Effector memory CD8-positive, alpha-beta T cell (primary cell): ENCODE data around the gene DISP3.

Source experiments
- ATAC-seq: fragments of 150-1000 bp; cut with Tn5 transposase; replicated peaks from 2 replicates; pipeline ENCODE4 v1.10.0; 2021; ENCODE audit warnings: mild to moderate bottlenecking, moderate library complexity
- DNase-seq, 3 experiments: peaks; one replicate each; pipeline ENCODE4 v3.0.0; 2021
- H3K27ac Mint-ChIP-seq, 2 donors: one replicate each; pipeline ENCODE4 v1.8.0; 2022; ENCODE audit warnings: mild to moderate bottlenecking in 2 of 2, mixed read lengths in 2 of 2, moderate library complexity in 2 of 2
- H3K27me3 Mint-ChIP-seq, 2 donors: one replicate each; pipeline ENCODE4 v1.8.0; 2022; ENCODE audit warnings: mixed read lengths in 2 of 2
- H3K36me3 Mint-ChIP-seq: one replicate; pipeline ENCODE4 v1.8.0; 2022; ENCODE audit warnings: mild to moderate bottlenecking, moderate library complexity, mixed read lengths; ENCODE audit not compliant: insufficient read depth
- H3K4me1 Mint-ChIP-seq, 2 donors: one replicate each; pipeline ENCODE4 v1.8.0; 2022; ENCODE audit warnings: low read depth in 2 of 2, mixed read lengths in 2 of 2
- H3K4me3 Mint-ChIP-seq, 2 donors: one replicate each; pipeline ENCODE4 v1.8.0; 2022; ENCODE audit warnings: mild to moderate bottlenecking in 2 of 2, mixed read lengths in 2 of 2, moderate library complexity in 2 of 2
- H3K9me3 Mint-ChIP-seq, 2 donors: one replicate each; pipeline ENCODE4 v1.8.0; 2022; ENCODE audit warnings: mixed read lengths in 2 of 2

Gene DISP3

GRCh38 chr1:11558871-11559590 is 80.1 kb downstream of the DISP3 start:
- no peak overlapping the region for H3K27ac Mint-ChIP-seq
- H3K4me3 Mint-ChIP-seq = no peak overlapping the region
- ATAC-seq (no peak), DNase-seq (no peak)
- H3K4me1 Mint-ChIP-seq = no peaks in the 10 kb centered on the region
- no peaks in the 10 kb centered on the region for H3K36me3 Mint-ChIP-seq
- H3K9me3 Mint-ChIP-seq = no peaks in the 10 kb centered on the region
- H3K27me3 Mint-ChIP-seq = peaks cover 77 to 89% of the 10 kb centered on the region in 2 donors

DNA sequence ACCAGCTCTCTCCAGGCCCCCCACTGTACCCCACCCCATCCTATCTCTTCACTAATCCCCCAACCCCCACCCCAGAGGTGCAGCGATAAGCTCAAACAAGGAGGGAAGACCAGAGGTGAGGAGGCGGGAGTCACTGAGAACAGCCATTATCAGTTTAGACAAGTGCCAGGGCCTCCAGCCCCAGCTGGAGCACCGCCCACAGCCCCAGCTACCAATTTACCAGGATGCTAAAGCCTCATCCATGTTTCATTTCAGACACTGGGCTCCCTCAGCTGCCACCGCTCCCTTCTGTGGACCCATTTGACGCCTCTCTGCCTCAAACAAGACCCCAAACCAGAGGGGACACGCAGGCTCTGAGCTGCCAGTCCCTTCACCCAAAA is 80.6 kb downstream of the DISP3 start:
- H3K4me3 Mint-ChIP-seq = no peak overlapping the region
- ATAC-seq = no peak

DNA sequence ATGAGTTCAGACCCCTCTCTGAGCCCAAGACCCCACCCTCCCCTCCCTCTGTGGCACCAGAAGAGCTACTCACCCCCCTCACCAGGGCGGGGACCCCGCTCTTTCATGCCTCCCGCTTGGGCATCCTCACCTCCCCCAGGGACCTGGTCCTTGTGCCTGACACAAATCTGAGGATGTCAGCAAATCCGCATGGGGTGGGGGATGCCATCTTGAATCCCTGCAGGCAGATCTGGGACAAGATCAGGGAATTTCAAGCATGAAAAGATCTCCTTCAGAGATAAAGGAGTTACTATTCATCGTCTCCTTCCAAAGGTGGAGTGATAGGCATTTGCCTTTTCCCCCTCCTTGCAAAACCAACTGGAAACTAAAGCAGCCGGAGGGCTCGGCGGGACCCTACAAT is 81.1 kb downstream of the DISP3 start:
- Mint-ChIP-seq H3K27ac (no peak overlapping the region), H3K9me3 (no peaks in the 10 kb centered on the region), H3K36me3 (no peaks in the 10 kb centered on the region), H3K4me3 (no peak overlapping the region), H3K27me3 (peaks cover 69 to 83% of the 10 kb centered on the region in 2 donors), H3K4me1 (no peaks in the 10 kb centered on the region)
- DNase-seq = no peak
- no peak for ATAC-seq

More for the DNA sequence above, 80.6 kb downstream of the DISP3 start:
- peaks cover 74 to 87% of the 10 kb centered on the region in 2 donors for H3K27me3 Mint-ChIP-seq
- no peaks in the 10 kb centered on the region for H3K36me3 Mint-ChIP-seq
- no peaks in the 10 kb centered on the region for H3K4me1 Mint-ChIP-seq
- no peak for DNase-seq
- no peaks in the 10 kb centered on the region for H3K9me3 Mint-ChIP-seq
- H3K27ac Mint-ChIP-seq = no peak overlapping the region

GRCh38 chr1:11561740-11562139 is 82.8 kb downstream of the DISP3 start:
- Mint-ChIP-seq H3K4me3 (no peak overlapping the region), H3K36me3 (no peaks in the 10 kb centered on the region), H3K4me1 (no peaks in the 10 kb centered on the region), H3K27ac (no peak overlapping the region), H3K9me3 (no peaks in the 10 kb centered on the region), H3K27me3 (peaks cover 56 to 70% of the 10 kb centered on the region in 2 donors)
- ATAC-seq (no peak), DNase-seq (no peak)

GRCh38 chr1:11562664-11563063 is 83.7 kb downstream of the DISP3 start:
- DNase-seq = no peak
- Mint-ChIP-seq H3K9me3 (no peaks in the 10 kb centered on the region), H3K27me3 (peaks cover 47 to 70% of the 10 kb centered on the region in 2 donors), H3K4me1 (no peaks in the 10 kb centered on the region), H3K27ac (no peak overlapping the region), H3K4me3 (no peak overlapping the region), H3K36me3 (no peaks in the 10 kb centered on the region)
- no peak for ATAC-seq

GRCh38 chr1:11563560-11564069 is 84.7 kb downstream of the DISP3 start:
- Mint-ChIP-seq H3K4me3 (no peak overlapping the region), H3K27me3 (peaks cover 45 to 70% of the 10 kb centered on the region in 2 donors), H3K9me3 (no peaks in the 10 kb centered on the region), H3K4me1 (no peaks in the 10 kb centered on the region), H3K36me3 (no peaks in the 10 kb centered on the region), H3K27ac (no peak overlapping the region)
- ATAC-seq (no peak), DNase-seq (no peak)

- Mint-ChIP-seq H3K27ac (no peak overlapping the region), H3K4me3 (no peak overlapping the region), H3K27me3 (peaks cover 45 to 70% of the 10 kb centered on the region in 2 donors), H3K9me3 (no peaks in the 10 kb centered on the region), H3K36me3 (no peaks in the 10 kb centered on the region), H3K4me1 (peaks cover 0 to 2% of the 10 kb centered on the region in 2 donors)
- ATAC-seq (no peak), DNase-seq (no peak)
Observed at GRCh38 chr1:11564237-11564636, 85.3 kb downstream of the DISP3 start.

DNA sequence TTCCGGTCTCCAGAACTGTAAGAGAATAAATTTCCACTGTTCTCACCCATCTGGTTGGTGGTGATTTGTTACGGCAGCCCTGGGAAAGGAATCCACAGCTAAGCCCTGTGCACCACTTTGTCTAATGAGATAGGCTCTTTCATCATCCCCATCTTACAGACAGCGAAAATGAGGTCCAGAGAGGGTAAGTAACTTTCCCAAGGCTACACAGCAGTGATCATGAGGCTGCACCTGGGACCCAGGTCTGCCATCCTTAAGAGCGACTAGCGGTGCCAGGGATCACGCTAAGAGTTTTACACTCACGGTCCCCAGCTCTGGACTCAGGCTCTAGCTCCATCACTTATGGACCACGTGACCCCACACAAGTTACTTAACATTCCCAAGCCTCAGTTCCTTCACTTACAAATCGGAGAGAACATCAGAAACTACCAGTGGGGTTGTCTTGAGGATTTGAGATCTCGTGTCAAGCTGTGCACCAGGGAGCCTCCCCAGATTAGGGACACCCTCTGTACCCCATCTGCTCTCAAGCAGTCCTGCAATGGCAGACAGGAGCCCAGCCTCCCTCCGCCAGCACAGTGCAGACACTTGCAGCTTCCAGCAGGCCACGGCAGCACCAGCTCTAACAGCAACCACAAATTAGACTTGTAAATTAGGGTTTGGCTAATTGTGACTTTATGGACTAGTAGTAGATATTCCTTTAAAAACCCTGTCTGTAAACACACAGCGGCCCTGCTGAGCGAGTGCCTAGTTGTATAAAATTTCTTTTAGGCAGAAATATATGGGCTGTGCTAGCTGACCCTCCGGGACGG is 87.3 kb downstream of the DISP3 start:
- no peak for ATAC-seq
- H3K36me3 Mint-ChIP-seq = no peaks in the 10 kb centered on the region
- H3K27ac Mint-ChIP-seq = no peak overlapping the region
- no peak for DNase-seq
- peaks cover 43 to 70% of the 10 kb centered on the region in 2 donors for H3K27me3 Mint-ChIP-seq
- no peak overlapping the region for H3K4me3 Mint-ChIP-seq
- H3K4me1 Mint-ChIP-seq = peaks cover 0 to 3% of the 10 kb centered on the region in 2 donors
- no peaks in the 10 kb centered on the region for H3K9me3 Mint-ChIP-seq

DNA sequence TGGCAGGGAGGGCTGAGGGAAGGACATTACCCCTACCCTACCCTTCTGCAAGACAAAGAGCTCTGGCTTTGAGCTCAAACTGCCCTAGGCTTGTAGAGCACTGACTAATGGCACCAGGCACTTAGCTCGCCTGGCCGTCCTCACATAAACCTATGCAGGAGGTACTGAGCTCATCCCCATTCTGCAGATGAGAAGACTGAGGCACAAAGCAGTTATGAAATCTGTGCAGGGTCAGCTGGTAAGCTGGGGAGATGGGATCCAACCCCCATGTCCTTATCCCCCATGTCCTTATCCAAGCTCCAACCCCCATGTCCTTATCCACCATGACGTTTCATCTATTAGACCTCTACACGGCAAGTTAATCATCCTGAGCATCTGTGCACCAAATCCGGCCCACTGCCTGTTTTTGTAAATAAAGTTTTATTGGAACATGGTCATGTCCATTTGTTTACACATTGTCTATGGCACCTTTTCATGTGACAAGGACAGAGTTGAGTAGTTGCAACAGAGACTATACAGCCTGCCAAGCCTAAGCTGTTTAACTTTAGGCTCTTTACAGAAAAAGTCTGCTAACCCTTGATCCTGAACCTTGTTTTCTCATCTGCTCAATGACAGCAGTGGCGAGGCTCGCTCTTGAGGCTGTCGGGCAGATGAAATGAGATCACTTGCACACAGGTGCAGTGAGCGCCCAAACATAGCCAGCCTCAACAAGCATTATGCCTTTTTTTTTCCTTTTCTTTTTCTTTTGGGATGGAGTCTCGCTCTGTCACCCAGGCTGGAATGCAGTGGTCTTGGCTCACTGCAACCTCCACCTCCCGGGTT is 88.5 kb downstream of the DISP3 start:
- no peaks in the 10 kb centered on the region for H3K9me3 Mint-ChIP-seq
- H3K4me1 Mint-ChIP-seq = peaks cover 0 to 3% of the 10 kb centered on the region in 2 donors
- H3K36me3 Mint-ChIP-seq = no peaks in the 10 kb centered on the region
- H3K4me3 Mint-ChIP-seq = no peak overlapping the region
- H3K27me3 Mint-ChIP-seq = peaks cover 41 to 70% of the 10 kb centered on the region in 2 donors
- ATAC-seq (no peak), DNase-seq (no peak)
- no peak overlapping the region for H3K27ac Mint-ChIP-seq

- no peaks in the 10 kb centered on the region for H3K36me3 Mint-ChIP-seq
- H3K4me1 Mint-ChIP-seq = peaks cover 2 to 3% of the 10 kb centered on the region in 2 donors
- H3K27me3 Mint-ChIP-seq = peaks cover 34 to 61% of the 10 kb centered on the region in 2 donors
- H3K9me3 Mint-ChIP-seq = no peaks in the 10 kb centered on the region
- no peak overlapping the region for H3K27ac Mint-ChIP-seq
- ATAC-seq = no peak
- no peak for DNase-seq
- no peak overlapping the region for H3K4me3 Mint-ChIP-seq
Observed at GRCh38 chr1:11568687-11569086, 89.7 kb downstream of the DISP3 start.

GRCh38 chr1:11569551-11569950 is 90.6 kb downstream of the DISP3 start:
- Mint-ChIP-seq H3K36me3 (no peaks in the 10 kb centered on the region), H3K27ac (peak overlapping the region in 1 of 2 donors; percentile 16), H3K4me3 (no peak overlapping the region), H3K4me1 (peaks cover 2 to 3% of the 10 kb centered on the region in 2 donors), H3K9me3 (no peaks in the 10 kb centered on the region), H3K27me3 (peaks cover 28 to 58% of the 10 kb centered on the region in 2 donors)
- ATAC-seq = no peak
- DNase-seq = no peak

GRCh38 chr1:11569954-11570353 is 91.0 kb downstream of the DISP3 start:
- ATAC-seq = no peak
- DNase-seq = no peak
- Mint-ChIP-seq H3K4me1 (peaks cover 2 to 3% of the 10 kb centered on the region in 2 donors), H3K27me3 (peaks cover 28 to 62% of the 10 kb centered on the region in 2 donors), H3K36me3 (no peaks in the 10 kb centered on the region), H3K27ac (no peak overlapping the region), H3K4me3 (no peak overlapping the region), H3K9me3 (no peaks in the 10 kb centered on the region)

- H3K9me3 Mint-ChIP-seq = no peaks in the 10 kb centered on the region
- no peaks in the 10 kb centered on the region for H3K36me3 Mint-ChIP-seq
- no peak for DNase-seq
- no peak overlapping the region for H3K27ac Mint-ChIP-seq
- no peak overlapping the region for H3K4me3 Mint-ChIP-seq
- peaks cover 29 to 72% of the 10 kb centered on the region in 2 donors for H3K27me3 Mint-ChIP-seq
- no peak for ATAC-seq
- peaks cover 2 to 3% of the 10 kb centered on the region in 2 donors for H3K4me1 Mint-ChIP-seq
Observed at GRCh38 chr1:11570821-11571380, 91.9 kb downstream of the DISP3 start.
